ENCODE results near the gene SPRYD4.

DNA sequence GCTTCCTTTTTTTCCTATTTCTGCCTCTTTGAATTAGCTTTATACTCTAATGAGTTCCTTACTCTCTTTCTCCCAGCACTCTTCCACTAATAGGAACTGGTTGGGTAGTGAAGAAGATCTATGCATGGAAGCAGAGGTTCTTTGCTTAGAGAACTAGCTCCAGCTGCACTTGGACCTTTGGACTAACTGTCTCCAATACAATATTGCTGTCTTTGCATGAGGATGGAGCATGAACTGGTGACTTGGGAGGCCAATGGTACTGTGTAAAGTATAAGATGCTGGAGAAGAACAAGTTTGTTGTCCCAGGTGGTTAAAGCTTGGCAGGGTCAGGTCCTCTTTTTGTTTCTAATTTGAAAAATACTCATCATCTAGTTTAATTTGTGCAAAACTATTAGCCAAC, 22.0 kb downstream of the SPRYD4 start:
- TF ChIP-seq, protein P1, sequence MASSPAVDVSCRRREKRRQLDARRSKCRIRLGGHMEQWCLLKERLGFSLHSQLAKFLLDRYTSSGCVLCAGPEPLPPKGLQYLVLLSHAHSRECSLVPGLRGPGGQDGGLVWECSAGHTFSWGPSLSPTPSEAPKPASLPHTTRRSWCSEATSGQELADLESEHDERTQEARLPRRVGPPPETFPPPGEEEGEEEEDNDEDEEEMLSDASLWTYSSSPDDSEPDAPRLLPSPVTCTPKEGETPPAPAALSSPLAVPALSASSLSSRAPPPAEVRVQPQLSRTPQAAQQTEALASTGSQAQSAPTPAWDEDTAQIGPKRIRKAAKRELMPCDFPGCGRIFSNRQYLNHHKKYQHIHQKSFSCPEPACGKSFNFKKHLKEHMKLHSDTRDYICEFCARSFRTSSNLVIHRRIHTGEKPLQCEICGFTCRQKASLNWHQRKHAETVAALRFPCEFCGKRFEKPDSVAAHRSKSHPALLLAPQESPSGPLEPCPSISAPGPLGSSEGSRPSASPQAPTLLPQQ (tag by site-specific recombination; IDR thresholded peaks at IDR 0.05) = no peak
- TF ChIP-seq, protein P2, sequence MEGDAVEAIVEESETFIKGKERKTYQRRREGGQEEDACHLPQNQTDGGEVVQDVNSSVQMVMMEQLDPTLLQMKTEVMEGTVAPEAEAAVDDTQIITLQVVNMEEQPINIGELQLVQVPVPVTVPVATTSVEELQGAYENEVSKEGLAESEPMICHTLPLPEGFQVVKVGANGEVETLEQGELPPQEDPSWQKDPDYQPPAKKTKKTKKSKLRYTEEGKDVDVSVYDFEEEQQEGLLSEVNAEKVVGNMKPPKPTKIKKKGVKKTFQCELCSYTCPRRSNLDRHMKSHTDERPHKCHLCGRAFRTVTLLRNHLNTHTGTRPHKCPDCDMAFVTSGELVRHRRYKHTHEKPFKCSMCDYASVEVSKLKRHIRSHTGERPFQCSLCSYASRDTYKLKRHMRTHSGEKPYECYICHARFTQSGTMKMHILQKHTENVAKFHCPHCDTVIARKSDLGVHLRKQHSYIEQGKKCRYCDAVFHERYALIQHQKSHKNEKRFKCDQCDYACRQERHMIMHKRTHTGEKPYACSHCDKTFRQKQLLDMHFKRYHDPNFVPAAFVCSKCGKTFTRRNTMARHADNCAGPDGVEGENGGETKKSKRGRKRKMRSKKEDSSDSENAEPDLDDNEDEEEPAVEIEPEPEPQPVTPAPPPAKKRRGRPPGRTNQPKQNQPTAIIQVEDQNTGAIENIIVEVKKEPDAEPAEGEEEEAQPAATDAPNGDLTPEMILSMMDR (tag by site-specific recombination; IDR thresholded peaks at IDR 0.05) = no peak
- no peak for TF ChIP-seq ZBTB1 (tag by site-specific recombination; IDR thresholded peaks at IDR 0.05)
- no peak for TF ChIP-seq ZNF549 (tag by site-specific recombination; IDR thresholded peaks at IDR 0.05)
- no peak for TF ChIP-seq ZNF121 (tag by site-specific recombination; IDR thresholded peaks at IDR 0.05)
- TF ChIP-seq KLF7 (tag by site-specific recombination; IDR thresholded peaks at IDR 0.05; ENCODE audit: borderline replicate concordance) = no peak
- no peak for TF ChIP-seq OSR2 (tag by site-specific recombination; IDR thresholded peaks at IDR 0.05)

Data from HEK293 (cell line).